Measurements from ENCODE around the gene CYB561A3. TPM values are rescaled to one million over a fixed set of nuclear protein-coding genes. Genes with fewer than 3 reads are reported as not detected.

CYB561A3 gene
- total RNA-seq, 1 experiment from 2014 or later, result 51.4 TPM

DNA sequence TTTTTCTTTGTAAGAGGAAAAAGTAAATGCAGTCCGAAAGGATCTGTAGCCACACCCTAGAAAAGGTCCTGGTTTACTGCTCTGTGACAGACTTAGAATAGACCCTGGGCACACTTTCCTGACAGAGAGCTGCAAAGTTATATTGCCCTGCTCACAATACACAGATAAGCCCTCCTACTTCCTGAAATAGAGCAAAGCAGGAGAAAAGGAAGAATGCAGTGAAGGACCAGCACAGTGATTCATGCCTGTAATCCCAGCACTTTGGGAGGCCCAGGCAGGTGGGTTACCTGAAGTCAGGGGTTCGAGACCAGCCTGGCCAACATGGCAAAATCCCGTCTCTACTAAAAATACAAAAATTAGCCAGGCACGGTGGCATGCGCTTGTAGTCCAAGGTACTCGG, 2.2 kb downstream of the CYB561A3 start:
- Histone ChIP-seq H3K4me3 (no peak overlapping the region), H3K9me3 (replicated peaks) (no peaks in the 10 kb centered on the region), H3K27ac (no peak overlapping the region), H3K27me3 (replicated peaks) (no peaks in the 10 kb centered on the region), H3K4me1 (replicated peaks) (peaks cover 26% of the 10 kb centered on the region), H3K36me3 (peaks cover 44% of the 10 kb centered on the region)
- DNase-seq (ENCODE audit: low read depth in 1 of 2, low spot score in 2 of 2), result no peak

DNA sequence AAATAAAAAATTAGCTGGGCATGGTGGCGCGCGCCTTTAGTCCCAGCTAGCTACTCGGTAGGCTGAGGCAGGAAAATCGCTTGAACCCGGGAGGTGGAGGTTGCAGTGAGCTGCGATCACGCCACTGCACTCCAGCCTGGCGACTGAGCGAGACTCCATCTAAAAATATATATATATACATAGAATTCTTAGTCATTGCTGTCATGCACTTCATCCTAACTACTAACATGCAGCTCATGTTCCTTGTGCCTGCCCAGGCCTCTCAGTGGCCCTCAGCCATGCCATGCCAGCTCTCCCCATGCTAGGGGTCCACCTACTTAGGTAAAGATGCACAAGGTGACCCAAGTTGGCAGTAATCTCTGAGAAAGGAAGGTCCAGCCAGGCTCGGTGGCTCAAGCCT, 3.1 kb downstream of the CYB561A3 start:
- no peak overlapping the region for H3K4me3 ChIP-seq
- H3K9me3 ChIP-seq (replicated peaks), result no peaks in the 10 kb centered on the region
- no peak for DNase-seq (ENCODE audit: low read depth in 1 of 2, low spot score in 2 of 2)
- H3K4me1 ChIP-seq (replicated peaks), result peaks cover 33% of the 10 kb centered on the region
- no peaks in the 10 kb centered on the region for H3K27me3 ChIP-seq (replicated peaks)
- H3K27ac ChIP-seq, result no peak overlapping the region
- peaks cover 44% of the 10 kb centered on the region for H3K36me3 ChIP-seq

DNA sequence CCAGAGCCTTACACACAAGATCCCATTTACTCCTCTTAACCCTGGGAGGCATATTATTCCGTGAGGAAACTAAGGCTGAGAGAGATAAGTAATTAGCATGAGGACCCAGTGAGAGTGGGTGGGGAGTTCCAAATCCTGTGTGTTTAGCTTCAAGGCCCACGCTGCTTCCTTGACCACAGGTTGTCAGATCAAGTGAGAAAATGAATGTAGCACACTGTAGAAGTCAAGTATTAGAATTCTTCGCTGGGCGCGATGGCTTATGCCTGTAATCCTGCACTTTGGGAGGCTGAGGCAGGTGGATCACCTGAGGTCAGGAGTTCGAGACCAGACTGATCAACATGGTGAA, 3.8 kb downstream of the CYB561A3 start:
- Histone ChIP-seq H3K4me3 (no peak overlapping the region), H3K9me3 (replicated peaks) (no peaks in the 10 kb centered on the region), H3K27me3 (replicated peaks) (no peaks in the 10 kb centered on the region), H3K27ac (no peak overlapping the region), H3K36me3 (peaks cover 44% of the 10 kb centered on the region), H3K4me1 (replicated peaks) (peaks cover 27% of the 10 kb centered on the region)
- DNase-seq (ENCODE audit: low read depth in 1 of 2, low spot score in 2 of 2), result no peak

DNA sequence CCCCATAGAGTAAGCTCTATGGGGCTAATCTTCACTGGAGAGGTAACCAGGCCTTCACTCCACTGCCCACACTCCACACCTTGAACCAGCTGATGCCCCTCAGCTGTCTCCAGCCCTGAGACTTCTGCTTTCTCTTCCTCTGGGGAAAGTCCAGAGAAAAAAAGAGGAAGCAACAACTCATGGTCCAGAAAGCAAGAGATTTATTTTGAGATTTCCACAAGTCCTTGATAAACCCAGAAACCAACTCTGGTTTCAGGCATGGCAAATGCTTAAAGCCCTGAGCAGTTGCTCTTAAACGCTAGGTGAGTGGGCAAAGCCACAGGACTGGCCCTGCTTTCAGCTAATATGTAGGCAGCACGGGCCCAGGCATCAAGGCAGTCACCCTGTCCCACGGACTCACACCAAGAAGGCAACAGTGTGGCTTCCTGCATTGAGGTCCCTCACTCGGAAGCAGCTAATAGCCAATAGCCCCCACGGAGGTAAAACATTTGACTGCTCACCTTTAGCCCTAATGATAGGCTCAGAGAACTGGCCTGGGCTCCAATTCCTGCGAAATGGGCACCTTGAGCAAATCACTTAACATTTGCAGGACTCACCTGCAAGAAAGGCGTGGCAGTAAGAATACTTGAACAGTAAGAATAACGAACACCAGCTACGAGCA, 4.3 kb downstream of the CYB561A3 start:
- DNase-seq (ENCODE audit: low read depth in 1 of 2, low spot score in 2 of 2), result no peak
- Histone ChIP-seq H3K4me3 (no peak overlapping the region), H3K9me3 (replicated peaks) (no peaks in the 10 kb centered on the region), H3K36me3 (peaks cover 44% of the 10 kb centered on the region), H3K27me3 (replicated peaks) (no peaks in the 10 kb centered on the region), H3K4me1 (replicated peaks) (peaks cover 24% of the 10 kb centered on the region), H3K27ac (no peak overlapping the region)

DNA sequence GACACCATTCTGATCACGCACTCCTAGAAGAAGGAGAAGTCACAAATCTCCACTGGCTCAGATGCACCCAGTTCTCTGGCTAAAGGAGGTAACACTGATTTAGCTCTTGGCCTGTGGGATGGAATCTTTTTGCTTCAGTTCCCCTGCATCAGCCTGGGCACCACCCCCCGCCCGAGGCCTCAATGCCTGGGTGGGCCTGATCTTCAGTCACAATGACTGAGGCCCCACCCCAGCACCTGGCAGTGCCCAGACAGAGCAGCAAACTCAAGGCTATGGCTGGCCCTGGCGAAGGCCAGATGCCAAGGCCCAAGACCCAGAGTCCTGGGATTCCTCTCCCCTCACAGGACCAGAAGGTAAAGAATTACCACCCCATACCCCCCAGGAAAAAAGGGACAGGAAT, 5.0 kb downstream of the CYB561A3 start:
- H3K36me3 ChIP-seq, result peaks cover 49% of the 10 kb centered on the region
- no peaks in the 10 kb centered on the region for H3K27me3 ChIP-seq (replicated peaks)
- H3K4me3 ChIP-seq, result no peak overlapping the region
- H3K9me3 ChIP-seq (replicated peaks), result no peaks in the 10 kb centered on the region
- peaks cover 24% of the 10 kb centered on the region for H3K4me1 ChIP-seq (replicated peaks)
- no peak for DNase-seq (ENCODE audit: low read depth in 1 of 2, low spot score in 2 of 2)
- H3K27ac ChIP-seq, result no peak overlapping the region

DNA sequence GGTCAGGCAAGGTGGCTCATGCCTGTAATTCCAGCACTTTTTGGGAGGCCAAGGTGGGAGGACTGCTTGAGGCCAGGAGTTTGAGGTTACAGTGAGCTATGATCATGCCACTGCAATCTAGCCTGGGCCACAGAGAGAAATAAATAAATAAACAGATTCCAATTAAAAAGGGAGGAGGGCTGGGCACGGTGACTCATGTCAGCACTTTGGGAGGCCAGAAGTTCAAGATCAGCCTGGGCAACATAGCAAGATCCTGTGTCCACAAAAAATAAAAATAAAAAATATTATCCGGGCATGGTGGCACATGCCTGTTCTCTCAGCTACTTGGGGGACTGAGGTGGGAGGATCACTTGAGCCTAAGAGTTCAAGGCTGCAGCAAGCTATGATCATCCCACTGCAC, 7.5 kb downstream of the CYB561A3 start:
- Histone ChIP-seq H3K4me1 (replicated peaks) (peaks cover 14% of the 10 kb centered on the region), H3K27me3 (replicated peaks) (no peaks in the 10 kb centered on the region), H3K9me3 (replicated peaks) (no peaks in the 10 kb centered on the region), H3K27ac (no peak overlapping the region), H3K4me3 (no peak overlapping the region), H3K36me3 (peaks cover 69% of the 10 kb centered on the region)
- DNase-seq (ENCODE audit: low read depth in 1 of 2, low spot score in 2 of 2), result peak in 1 of 2 experiments; percentile 41

DNA sequence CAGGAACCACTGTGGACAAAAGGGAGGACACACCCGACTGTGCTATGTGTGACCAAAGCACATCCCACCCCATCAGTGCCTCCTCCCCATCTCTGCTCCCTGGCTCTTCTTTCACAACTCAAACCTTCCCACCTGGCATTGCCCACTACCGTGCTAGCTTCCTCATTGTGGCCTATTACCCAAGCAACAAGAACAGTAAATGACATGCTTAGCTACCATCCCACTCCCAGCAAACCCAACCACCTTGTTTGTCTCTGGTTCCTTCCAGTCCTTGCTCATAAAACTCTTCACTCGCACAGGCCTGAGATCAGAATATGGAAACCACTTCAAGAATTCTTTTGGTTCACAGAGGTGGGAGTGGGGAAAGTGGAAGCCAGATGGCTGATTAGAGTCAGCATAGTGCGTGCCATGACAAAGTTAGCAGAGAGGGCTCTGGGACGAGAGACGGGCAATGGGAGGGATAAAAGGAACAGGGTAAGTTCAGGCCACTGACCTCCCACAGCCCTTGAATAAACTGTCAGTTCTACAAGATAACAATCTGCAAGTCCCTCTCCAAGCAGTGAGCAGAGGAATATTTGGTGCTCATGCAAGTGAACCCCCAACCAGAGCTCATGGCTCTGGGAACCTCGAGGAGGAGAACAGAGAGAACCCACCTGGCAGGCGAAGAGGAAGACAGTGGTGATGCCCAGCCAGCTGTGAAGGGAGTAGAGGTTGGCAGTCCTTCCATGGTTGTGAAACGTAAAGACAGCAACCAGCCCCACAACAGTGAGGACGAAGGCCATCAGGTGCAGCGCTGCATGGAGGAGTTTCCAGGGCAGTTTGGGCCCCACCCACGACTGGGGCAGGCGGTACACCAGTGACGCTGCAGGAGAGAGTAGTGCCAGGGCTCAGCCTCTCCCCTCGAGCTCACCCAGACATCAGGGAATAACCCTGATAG, 8.3 kb downstream of the CYB561A3 start:
- Histone ChIP-seq H3K4me1 (replicated peaks) (peaks cover 14% of the 10 kb centered on the region), H3K27ac (no peak overlapping the region), H3K27me3 (replicated peaks) (no peaks in the 10 kb centered on the region), H3K9me3 (replicated peaks) (no peaks in the 10 kb centered on the region), H3K36me3 (peaks cover 77% of the 10 kb centered on the region), H3K4me3 (no peak overlapping the region)
- no peak for DNase-seq (ENCODE audit: low read depth in 1 of 2, low spot score in 2 of 2)

DNA sequence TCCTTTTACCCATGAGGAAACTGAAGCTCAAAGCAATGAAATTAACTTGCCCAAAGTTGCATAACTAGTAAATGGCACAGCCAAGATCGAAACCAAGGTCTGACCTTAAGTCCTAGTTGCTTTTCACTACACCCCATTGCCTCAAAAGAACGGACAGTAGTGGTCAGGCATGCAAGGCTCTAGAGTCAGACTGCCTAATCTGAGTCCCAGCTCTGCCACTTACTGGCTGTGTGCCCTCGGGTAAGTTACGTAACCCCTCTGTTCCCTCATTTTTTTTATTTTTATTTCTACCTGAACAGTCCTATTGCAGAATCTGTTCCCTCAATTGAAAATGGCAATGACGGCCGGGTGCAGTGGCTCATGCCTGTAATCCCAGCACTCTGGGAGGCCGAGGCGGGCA, 9.6 kb downstream of the CYB561A3 start:
- H3K4me3 ChIP-seq, result no peak overlapping the region
- peaks cover 84% of the 10 kb centered on the region for H3K36me3 ChIP-seq
- H3K27me3 ChIP-seq (replicated peaks), result no peaks in the 10 kb centered on the region
- H3K9me3 ChIP-seq (replicated peaks), result no peaks in the 10 kb centered on the region
- no peak overlapping the region for H3K27ac ChIP-seq
- no peak for DNase-seq (ENCODE audit: low read depth in 1 of 2, low spot score in 2 of 2)
- peaks cover 14% of the 10 kb centered on the region for H3K4me1 ChIP-seq (replicated peaks)

DNA sequence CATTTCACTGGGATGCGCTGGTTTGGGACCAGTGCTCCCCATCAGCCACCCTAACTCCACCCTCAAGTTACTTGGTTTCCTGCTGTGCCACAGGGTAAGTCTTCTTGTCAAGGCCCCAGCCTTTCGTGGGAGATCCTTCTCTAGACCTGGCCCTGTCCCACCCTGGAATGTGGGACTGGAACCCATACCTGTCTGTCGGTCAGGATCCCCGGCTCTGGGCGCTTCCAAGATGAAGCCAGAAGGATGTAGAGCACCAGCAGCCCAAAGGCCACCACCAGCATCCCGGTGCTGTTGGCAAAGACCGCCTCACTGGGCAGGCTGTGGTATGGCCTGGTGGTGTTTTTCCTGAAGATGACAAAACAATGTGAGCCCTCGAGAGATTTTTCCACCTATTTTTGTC, 10.9 kb downstream of the CYB561A3 start:
- H3K9me3 ChIP-seq (replicated peaks), result no peaks in the 10 kb centered on the region
- H3K27me3 ChIP-seq (replicated peaks), result no peaks in the 10 kb centered on the region
- DNase-seq (ENCODE audit: low read depth in 1 of 2, low spot score in 2 of 2), result no peak
- H3K27ac ChIP-seq, result no peak overlapping the region
- no peak overlapping the region for H3K4me3 ChIP-seq
- H3K36me3 ChIP-seq, result peaks cover 76% of the 10 kb centered on the region
- H3K4me1 ChIP-seq (replicated peaks), result peaks cover 10% of the 10 kb centered on the region

DNA sequence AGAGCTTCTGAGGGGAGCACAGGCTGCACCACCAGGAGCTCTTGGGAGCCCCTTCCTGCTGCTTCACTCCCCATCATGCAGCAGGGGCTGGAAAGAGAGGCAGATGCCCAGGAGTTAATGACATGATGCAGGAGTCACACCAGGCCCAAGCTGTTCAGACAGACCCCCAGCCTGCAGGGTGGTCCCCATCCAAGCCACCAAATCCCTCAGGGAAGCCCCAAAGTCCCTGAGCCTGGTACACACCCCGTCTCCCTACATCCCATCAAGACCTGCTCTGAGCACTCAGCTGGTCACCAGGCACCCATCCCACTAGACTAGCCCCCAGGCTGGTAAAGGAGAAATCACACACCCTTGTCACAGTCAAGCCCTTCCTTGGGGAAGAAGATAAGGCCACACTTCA, 11.3 kb downstream of the CYB561A3 start:
- no peak overlapping the region for H3K27ac ChIP-seq
- peaks cover 72% of the 10 kb centered on the region for H3K36me3 ChIP-seq
- no peaks in the 10 kb centered on the region for H3K27me3 ChIP-seq (replicated peaks)
- H3K4me3 ChIP-seq, result no peak overlapping the region
- peaks cover 11% of the 10 kb centered on the region for H3K4me1 ChIP-seq (replicated peaks)
- H3K9me3 ChIP-seq (replicated peaks), result no peaks in the 10 kb centered on the region
- no peak for DNase-seq (ENCODE audit: low read depth in 1 of 2, low spot score in 2 of 2)

DNA sequence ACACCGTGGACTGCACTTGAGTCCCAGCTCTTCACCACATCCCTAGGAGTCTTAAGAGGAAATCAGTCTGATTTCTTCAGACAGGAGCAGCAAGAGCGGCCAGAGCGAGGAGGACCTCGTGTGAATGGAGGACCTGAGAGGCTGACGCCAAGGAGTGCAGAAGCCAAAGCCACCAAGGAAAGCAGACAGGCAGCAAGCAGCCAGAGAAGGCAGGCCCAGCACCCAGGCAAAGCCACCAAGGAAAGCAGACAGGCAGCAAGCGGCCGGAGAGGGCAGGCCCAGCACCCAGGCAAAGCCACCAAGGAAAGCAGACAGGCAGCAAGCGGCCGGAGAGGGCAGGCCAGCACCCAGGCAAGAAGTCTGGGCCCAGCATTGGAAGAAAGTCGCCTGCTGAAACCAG, 11.8 kb downstream of the CYB561A3 start:
- no peak for DNase-seq (ENCODE audit: low read depth in 1 of 2, low spot score in 2 of 2)

DNA sequence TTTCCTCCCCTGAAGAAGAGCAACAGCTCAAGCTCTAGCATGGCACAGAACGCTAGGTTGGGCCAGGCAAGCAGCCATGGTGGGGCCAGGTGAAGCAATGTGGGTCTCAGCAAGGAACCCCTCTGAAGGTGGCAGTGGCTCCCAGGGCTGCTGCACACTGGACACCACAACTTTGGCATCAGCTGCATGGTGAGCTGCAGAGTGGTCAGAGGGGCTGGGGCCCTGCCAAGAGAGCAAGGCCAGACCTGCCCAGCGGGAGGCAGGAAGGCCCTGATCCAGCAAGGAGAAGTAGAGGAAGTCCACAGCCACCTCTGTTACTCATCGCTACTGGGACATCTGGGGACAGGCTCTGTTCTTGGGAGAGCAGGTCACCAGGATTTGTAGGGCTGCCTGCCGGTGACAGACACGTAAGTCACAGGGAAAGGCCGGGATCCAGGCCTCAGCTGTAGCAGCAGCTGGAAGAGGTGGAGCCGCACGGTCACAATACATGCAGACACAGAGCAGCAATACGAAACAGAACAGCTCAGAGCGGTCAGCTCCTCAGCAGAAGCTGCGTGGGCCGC, 12.4 kb downstream of the CYB561A3 start:
- no peak overlapping the region for H3K4me3 ChIP-seq
- H3K4me1 ChIP-seq (replicated peaks), result peaks cover 14% of the 10 kb centered on the region
- DNase-seq (ENCODE audit: low read depth in 1 of 2, low spot score in 2 of 2), result no peak
- H3K27me3 ChIP-seq (replicated peaks), result no peaks in the 10 kb centered on the region
- H3K27ac ChIP-seq, result no peak overlapping the region
- H3K36me3 ChIP-seq, result peaks cover 64% of the 10 kb centered on the region
- H3K9me3 ChIP-seq (replicated peaks), result no peaks in the 10 kb centered on the region

More for the DNA sequence above, 11.8 kb downstream of the CYB561A3 start:
- no peaks in the 10 kb centered on the region for H3K9me3 ChIP-seq (replicated peaks)
- H3K4me3 ChIP-seq, result no peak overlapping the region
- H3K4me1 ChIP-seq (replicated peaks), result peaks cover 15% of the 10 kb centered on the region
- no peak overlapping the region for H3K27ac ChIP-seq
- H3K36me3 ChIP-seq, result peaks cover 68% of the 10 kb centered on the region
- no peaks in the 10 kb centered on the region for H3K27me3 ChIP-seq (replicated peaks)

DNA sequence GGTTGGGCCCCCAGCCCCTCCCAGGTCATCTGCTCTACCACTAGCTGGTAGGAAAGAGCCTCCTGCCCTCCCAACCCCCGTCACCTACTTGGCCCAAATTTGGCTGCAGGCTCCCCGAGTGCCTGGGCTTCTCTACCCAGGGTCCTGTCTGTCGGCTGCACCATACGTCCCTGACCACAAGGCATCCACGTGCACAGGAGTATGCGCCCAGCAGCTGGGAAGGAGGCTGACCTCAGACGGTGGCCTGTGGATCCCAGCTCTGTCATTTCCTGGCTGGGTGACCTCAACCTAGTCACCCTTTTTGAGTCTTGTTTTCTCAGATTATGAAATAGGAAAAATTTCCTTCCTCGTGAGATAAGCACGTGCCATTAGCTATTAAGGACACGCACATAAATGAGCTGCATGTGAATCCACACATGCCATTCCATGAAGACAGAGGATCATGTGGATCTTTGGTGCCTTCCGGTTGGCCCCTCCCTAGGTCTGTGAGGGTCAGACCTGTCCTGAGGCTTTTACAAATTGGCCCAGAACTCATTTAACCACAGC, 13.7 kb downstream of the CYB561A3 start:
- H3K36me3 ChIP-seq, result peaks cover 51% of the 10 kb centered on the region
- no peak for DNase-seq (ENCODE audit: low read depth in 1 of 2, low spot score in 2 of 2)
- H3K9me3 ChIP-seq (replicated peaks), result no peaks in the 10 kb centered on the region

More for the DNA sequence above, 13.7 kb downstream of the CYB561A3 start:
- Histone ChIP-seq H3K4me3 (no peak overlapping the region), H3K27ac (no peak overlapping the region), H3K27me3 (replicated peaks) (no peaks in the 10 kb centered on the region), H3K4me1 (replicated peaks) (peaks cover 16% of the 10 kb centered on the region)
